IMR-90 (cell line): ENCODE data around the gene GHR. TPM values are rescaled to one million over a fixed set of nuclear protein-coding genes. Genes with fewer than 3 reads are reported as not detected.

Source experiments
- ATAC-seq: fragments of 200-7000 bp; cut with Tn5 transposase; 2 replicates; pipeline ENCODE4 v1.9.1; 2020; ENCODE audit warnings: low read depth, mild to moderate bottlenecking, moderate library complexity
- BruUV-seq: library from RNA; stranded (reverse); fragments of 400-500 nt; replicated peaks from 2 replicates; lab custom pipeline; 2021; lab: Mats Ljungman, UMichigan
- CTCF ChIA-PET: fragments of 300-600 bp; formaldehyde crosslinking; extraction: SDS; loops from one replicate; lab custom pipeline; 2021; ENCODE audit warnings: antibody characterized with exemption; lab: Yijun Ruan, JAX
- POLR2A ChIA-PET: fragments of 300-600 bp; sonication (Branson Sonifier 250); formaldehyde crosslinking; loops from one replicate; lab custom pipeline; 2022; ENCODE audit warnings: antibody characterized with exemption; ENCODE audit not compliant: unreplicated experiment; lab: Charles Lee
- DNase-seq: peaks from one replicate; pipeline ENCODE4 v3.0.0; 2013
- H2AFZ ChIP-seq: replicated peaks from 2 replicates; pipeline ENCODE3; 2013; ENCODE audit warnings: low read length, mild to moderate bottlenecking; ENCODE audit not compliant: poor library complexity
- H2AK5ac ChIP-seq: 2 replicates; pipeline ENCODE4 v1.6.1; 2013; ENCODE audit warnings: low read depth, low read length, inconsistent platforms
- H2AK9ac ChIP-seq: replicated peaks from 2 replicates; pipeline ENCODE3; 2013; ENCODE audit warnings: mild to moderate bottlenecking, low read depth, low read length, moderate library complexity; ENCODE audit not compliant: poor library complexity
- H2BK120ac ChIP-seq: 2 replicates; pipeline ENCODE4 v1.6.1; 2013; ENCODE audit warnings: low read depth, low read length, inconsistent platforms
- H2BK15ac ChIP-seq: 3 replicates; pipeline ENCODE4 v1.6.1; 2013; ENCODE audit warnings: low read depth, low read length, inconsistent platforms
- H2BK20ac ChIP-seq: 2 replicates; pipeline ENCODE4 v1.6.1; 2013; ENCODE audit warnings: low read depth, mild to moderate bottlenecking, inconsistent platforms, low read length, moderate library complexity
- H2BK5ac ChIP-seq: 2 replicates; pipeline ENCODE4 v1.6.1; 2013; ENCODE audit warnings: mild to moderate bottlenecking, low read depth, low read length, inconsistent platforms; ENCODE audit not compliant: poor library complexity, severe bottlenecking
- H3K14ac ChIP-seq: replicated peaks from 2 replicates; pipeline ENCODE4 v1.6.1; 2013; ENCODE audit warnings: low read depth, low read length, inconsistent platforms
- H3K18ac ChIP-seq: 2 replicates; pipeline ENCODE4 v1.6.1; 2013; ENCODE audit warnings: low read depth, low read length, control low read depth
- H3K23ac ChIP-seq: 2 replicates; pipeline ENCODE4 v1.6.1; 2013; ENCODE audit warnings: low read depth, low read length, inconsistent platforms
- H3K27ac ChIP-seq: 2 replicates; pipeline ENCODE4 v1.5.1; 2013; ENCODE audit warnings: mild to moderate bottlenecking, control low read depth, low read length; ENCODE audit not compliant: insufficient read depth
- H3K27me3 ChIP-seq: 2 replicates; pipeline ENCODE4 v1.6.1; 2013; ENCODE audit warnings: low read length; ENCODE audit not compliant: control insufficient read depth, insufficient read depth
- H3K36me3 ChIP-seq: 2 replicates; pipeline ENCODE4 v1.6.1; 2013; ENCODE audit warnings: low read length, mixed read lengths; ENCODE audit not compliant: control insufficient read depth, insufficient read depth
- H3K4ac ChIP-seq: 2 replicates; pipeline ENCODE4 v1.6.1; 2013; ENCODE audit warnings: low read depth, low read length, inconsistent platforms
- H3K4me1 ChIP-seq: 2 replicates; pipeline ENCODE4 v1.6.1; 2013; ENCODE audit warnings: low read length, mixed read lengths; ENCODE audit not compliant: control insufficient read depth, insufficient read depth
- H3K4me2 ChIP-seq: 2 replicates; pipeline ENCODE4 v1.6.1; 2013; ENCODE audit warnings: low read depth, mild to moderate bottlenecking, control low read depth, low read length, moderate library complexity
- H3K4me3 ChIP-seq: 2 replicates; pipeline ENCODE4 v1.5.1; 2013; ENCODE audit warnings: low read depth, mild to moderate bottlenecking, control low read depth, low read length, moderate library complexity; ENCODE audit not compliant: insufficient read depth
- H3K56ac ChIP-seq: 2 replicates; pipeline ENCODE4 v1.6.1; 2013; ENCODE audit warnings: low read length, inconsistent platforms; ENCODE audit not compliant: insufficient read depth; ENCODE audit errors: extremely low read depth
- H3K79me1 ChIP-seq, 2 experiments: 2 replicates each; pipeline ENCODE4 v1.6.1; 2013; ENCODE audit warnings: low read length in 2 of 2, inconsistent platforms in 1 of 2, low read depth in 1 of 2
- H3K9ac ChIP-seq: 2 replicates; pipeline ENCODE4 v1.6.1; 2013; ENCODE audit warnings: low read depth, low read length, control low read depth
- H3K9me1 ChIP-seq: 2 replicates; pipeline ENCODE4 v1.6.1; 2013; ENCODE audit warnings: low read length, inconsistent platforms; ENCODE audit not compliant: insufficient read depth
- H3K9me3 ChIP-seq: 2 replicates; pipeline ENCODE4 v1.6.1; 2013; ENCODE audit warnings: low read length; ENCODE audit not compliant: control insufficient read depth, insufficient read depth
- H4K20me1 ChIP-seq: 2 replicates; pipeline ENCODE4 v1.6.1; 2013; ENCODE audit warnings: low read length, inconsistent platforms; ENCODE audit not compliant: insufficient read depth
- H4K5ac ChIP-seq: 2 replicates; pipeline ENCODE4 v1.6.1; 2013; ENCODE audit warnings: mild to moderate bottlenecking, low read depth, low read length, control low read depth
- H4K8ac ChIP-seq, 2 experiments: 2 replicates each; pipeline ENCODE4 v1.6.1; 2013; ENCODE audit warnings: low read depth in 2 of 2, low read length in 2 of 2, control low read depth in 1 of 2, inconsistent platforms in 1 of 2
- H4K91ac ChIP-seq: 2 replicates; pipeline ENCODE4 v1.6.1; 2013; ENCODE audit warnings: low read depth, low read length, inconsistent platforms; ENCODE audit not compliant: insufficient read depth
- BHLHE40 ChIP-seq: fragments of 150-350 bp; IDR thresholded peaks from 2 replicates; pipeline ENCODE4 v1.6.1; 2016; ENCODE audit warnings: mild to moderate bottlenecking, low read depth, low read length
- CEBPB ChIP-seq: IDR thresholded peaks from 2 replicates; pipeline ENCODE4 v1.6.1; 2012; ENCODE audit warnings: low read depth, low read length, improper control_type of control experiment
- CTCF ChIP-seq: conservative IDR thresholded peaks from 2 replicates; pipeline ENCODE4 v1.5.1; 2012; ENCODE audit warnings: mild to moderate bottlenecking, low read depth, low read length, improper control_type of control experiment
- MAFK ChIP-seq: IDR thresholded peaks from 2 replicates; pipeline ENCODE4 v1.6.1; 2012; ENCODE audit warnings: low read depth, low read length, improper control_type of control experiment
- MAZ ChIP-seq: IDR thresholded peaks from 2 replicates; pipeline ENCODE4 v1.6.1; 2012; ENCODE audit warnings: low read depth, mild to moderate bottlenecking, low read length, improper control_type of control experiment, moderate library complexity, borderline replicate concordance
- MXI1 ChIP-seq: IDR thresholded peaks from 2 replicates; pipeline ENCODE4 v1.6.1; 2012; ENCODE audit warnings: low read depth, mild to moderate bottlenecking, low read length, moderate library complexity, borderline replicate concordance
- NFE2L2 ChIP-seq: fragments of 150-350 bp; IDR thresholded peaks from 2 replicates; pipeline ENCODE4 v1.6.1; 2016; ENCODE audit warnings: low read depth, mild to moderate bottlenecking, low read length
- RAD21 ChIP-seq: IDR thresholded peaks from 2 replicates; pipeline ENCODE4 v1.6.1; 2012; ENCODE audit warnings: low read length, improper control_type of control experiment
- RFX5 ChIP-seq: IDR thresholded peaks from 2 replicates; pipeline ENCODE4 v1.8.0; 2012; ENCODE audit warnings: low read depth, mild to moderate bottlenecking, low read length, moderate library complexity
- USF2 ChIP-seq: fragments of 150-350 bp; IDR thresholded peaks from 2 replicates; pipeline ENCODE4 v1.6.1; 2017; ENCODE audit warnings: mild to moderate bottlenecking, antibody characterized with exemption, low read length, low read depth
- WGBS, 2 experiments: methylation state at CpG; one replicate each; pipeline versions ENCODE4 v1.1.5 to v1.1.7; 2013; ENCODE audit warnings: missing lambda C conversion rate in 2 of 2; ENCODE audit not compliant: insufficient read length in 1 of 2; ENCODE audit errors: extremely low coverage in 2 of 2; 5-methylcytosine and 5-hydroxymethylcytosine counted together
- dilution Hi-C: fragments of 300-500 bp; cut with HindIII; formaldehyde crosslinking; loops from one replicate; pipeline ENCODE4 v1.14.3; 2018; ENCODE audit warnings: low sequenced_read_pairs; ENCODE audit not compliant: unreplicated experiment
- in situ Hi-C: fragments of 300-500 bp; cut with MboI; formaldehyde crosslinking; loops from 3 replicates; pipeline ENCODE4 v1.14.3; 2019; ENCODE audit warnings: low sequenced_read_pairs, inconsistent platforms, mixed read lengths
- intact Hi-C: fragments of 100-400 bp; cut with micrococcal nuclease; formaldehyde crosslinking; loops from 2 replicates; pipeline ENCODE4 v1.10.0; 2022
- polyA plus RNA-seq, 3 experiments: library from polyadenylated mRNA; depleted of rRNA; stranded (reverse); fragments of >200 nt; gene quantifications; 2 replicates each; pipeline ENCODE4 v1.2.3, GENCODE V29; 2012; ENCODE audit warnings: low replicate concordance in 1 of 3
- total RNA-seq: library from RNA; depleted of rRNA; stranded (reverse); fragments of >200 nt; gene quantifications from 2 replicates; pipeline ENCODE4 v1.2.3, GENCODE V29; 2012

GHR gene
- total and polyA plus RNA-seq, 2 of the 4 experiments (the other 2 are of a cell fraction) = 0.36 to 1.1 TPM

GRCh38 chr5:42454216-42454995, 31.2 kb downstream of the GHR start:
- no peak overlapping the region for H3K56ac ChIP-seq
- no peak overlapping the region for H3K23ac ChIP-seq
- no peak overlapping the region for H2AK5ac ChIP-seq
- dilution Hi-C loops = no loop called here
- H2BK120ac ChIP-seq = no peak overlapping the region
- H3K27ac ChIP-seq = no peak overlapping the region
- H2AFZ ChIP-seq = no peak overlapping the region
- no peaks in the 10 kb centered on the region for H3K4me1 ChIP-seq
- H2BK5ac ChIP-seq = no peak overlapping the region
- no peak overlapping the region for H3K18ac ChIP-seq
- H3K4ac ChIP-seq = no peak overlapping the region
- H3K4me3 ChIP-seq = no peak overlapping the region
- no peak overlapping the region for H2BK20ac ChIP-seq
- no peak overlapping the region for H3K14ac ChIP-seq
- no peaks in the 10 kb centered on the region for H3K79me1 ChIP-seq
- WGBS, 2 experiments = 67% methylated on average over 3 of the region's 5 CpGs; no CpG with 5 or more reads in 1 of the 2 experiments
- H2BK15ac ChIP-seq = no peak overlapping the region
- no peak overlapping the region for H4K8ac ChIP-seq
- H3K9me1 ChIP-seq = no peaks in the 10 kb centered on the region
- H4K20me1 ChIP-seq = no peaks in the 10 kb centered on the region
- H3K27me3 ChIP-seq = no peaks in the 10 kb centered on the region
- H2AK9ac ChIP-seq = no peak overlapping the region
- H3K4me2 ChIP-seq = no peak overlapping the region
- BruUV-seq = no TSS peak
- DNase-seq (no peak), ATAC-seq (no peak)
- TF ChIP-seq RAD21 (no peak), MXI1 (no peak), CEBPB (no peak), USF2 (no peak), RFX5 (no peak), BHLHE40 (no peak), MAZ (no peak), NFE2L2 (no peak), CTCF (no peak), MAFK (no peak)
- ChIA-PET POLR2A (no interaction called here), CTCF (no interaction called here)
- H4K91ac ChIP-seq = no peak overlapping the region
- H3K36me3 ChIP-seq = no peaks in the 10 kb centered on the region
- H3K9me3 ChIP-seq = no peaks in the 10 kb centered on the region
- no peak overlapping the region for H4K5ac ChIP-seq
- no peak overlapping the region for H3K9ac ChIP-seq
- intact Hi-C loops = no loop called here
- in situ Hi-C loops = no loop called here
